Activated CD8-positive, alpha-beta memory T cell treated with anti-CD3 and anti-CD28 coated beads, Interleukin-2, amount 10 ng/mL, durations not matched to agents 7 days and 5 days (primary cell): Measurements from ENCODE around the gene L2HGDH. TPM values are rescaled to one million over a fixed set of nuclear protein-coding genes. Genes with fewer than 3 reads are reported as not detected.

Experiments used
- ATAC-seq: fragments of 150-1000 bp; cut with Tn5 transposase; one replicate; pipeline ENCODE4 v1.10.0; 2021; ENCODE audit warnings: moderate library complexity
- CTCF ChIA-PET: fragments of 350-600 bp; sonication (Branson Sonifier 250); formaldehyde crosslinking; loops from one replicate; lab custom pipeline; 2021; ENCODE audit warnings: antibody characterized with exemption; lab: Charles Lee
- DNase-seq: peaks from one replicate; pipeline ENCODE4 v3.0.0-alpha.2; 2020
- H3K27ac Mint-ChIP-seq: one replicate; pipeline ENCODE4 v1.8.0; 2021; ENCODE audit warnings: mild to moderate bottlenecking, mixed read lengths
- H3K27me3 Mint-ChIP-seq: one replicate; pipeline ENCODE4 v1.8.0; 2021; ENCODE audit warnings: mixed read lengths
- H3K36me3 Mint-ChIP-seq: one replicate; pipeline ENCODE4 v1.8.0; 2021; ENCODE audit warnings: mild to moderate bottlenecking, mixed read lengths
- H3K4me1 Mint-ChIP-seq: one replicate; pipeline ENCODE4 v1.8.0; 2021; ENCODE audit warnings: mixed read lengths
- H3K4me3 Mint-ChIP-seq: one replicate; pipeline ENCODE4 v1.8.0; 2021; ENCODE audit warnings: mild to moderate bottlenecking, moderate library complexity, mixed read lengths
- H3K9me3 Mint-ChIP-seq: one replicate; pipeline ENCODE4 v1.8.0; 2022; ENCODE audit warnings: low read depth, mixed read lengths
- total RNA-seq, 2 experiments: library from RNA; stranded (reverse); gene quantifications; one replicate each; pipeline ENCODE4 v1.2.3, GENCODE V29; 2021

The L2HGDH gene
- total RNA-seq, 2 experiments from 2014 or later, result 13.5 to 15.0 TPM

DNA sequence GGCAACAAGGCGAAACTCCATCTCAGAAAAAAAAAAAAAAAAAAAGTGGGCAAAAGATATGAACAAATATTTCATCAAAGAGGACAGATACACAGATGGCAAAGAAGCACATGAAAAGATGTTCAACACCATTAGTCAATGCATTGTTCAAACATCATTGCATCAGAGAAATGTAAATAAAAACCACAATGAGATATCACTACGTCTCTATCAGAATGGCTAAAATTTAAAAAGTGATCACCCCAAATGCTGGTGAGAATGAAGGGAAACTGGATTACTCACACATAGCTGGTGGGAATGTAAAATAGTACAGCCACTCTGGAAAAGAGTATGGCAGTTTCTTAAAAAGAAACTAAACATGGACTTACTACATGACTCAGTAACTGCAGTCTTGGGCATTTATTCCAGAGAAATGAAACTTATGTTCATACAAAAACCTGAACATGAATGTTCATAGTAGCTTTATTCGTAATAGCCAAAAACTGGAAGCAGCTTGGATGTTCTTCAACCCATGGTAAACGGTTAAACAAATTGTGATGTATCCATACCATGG is 3.6 kb downstream of the L2HGDH start:
- no peak for ATAC-seq
- Mint-ChIP-seq H3K9me3 (no peaks in the 10 kb centered on the region), H3K4me1 (peaks cover 36% of the 10 kb centered on the region), H3K36me3 (peaks cover 18% of the 10 kb centered on the region), H3K27ac (no peak overlapping the region), H3K4me3 (no peak overlapping the region), H3K27me3 (no peaks in the 10 kb centered on the region)
- CTCF ChIA-PET, result interaction anchor here (1.0 to 1.7 kb wide), 2 partner anchors 13 to 16 kb away, joined by 3 to 4 read pairs; no protein-coding TSS in a partner anchor
- no peak for DNase-seq

DNA sequence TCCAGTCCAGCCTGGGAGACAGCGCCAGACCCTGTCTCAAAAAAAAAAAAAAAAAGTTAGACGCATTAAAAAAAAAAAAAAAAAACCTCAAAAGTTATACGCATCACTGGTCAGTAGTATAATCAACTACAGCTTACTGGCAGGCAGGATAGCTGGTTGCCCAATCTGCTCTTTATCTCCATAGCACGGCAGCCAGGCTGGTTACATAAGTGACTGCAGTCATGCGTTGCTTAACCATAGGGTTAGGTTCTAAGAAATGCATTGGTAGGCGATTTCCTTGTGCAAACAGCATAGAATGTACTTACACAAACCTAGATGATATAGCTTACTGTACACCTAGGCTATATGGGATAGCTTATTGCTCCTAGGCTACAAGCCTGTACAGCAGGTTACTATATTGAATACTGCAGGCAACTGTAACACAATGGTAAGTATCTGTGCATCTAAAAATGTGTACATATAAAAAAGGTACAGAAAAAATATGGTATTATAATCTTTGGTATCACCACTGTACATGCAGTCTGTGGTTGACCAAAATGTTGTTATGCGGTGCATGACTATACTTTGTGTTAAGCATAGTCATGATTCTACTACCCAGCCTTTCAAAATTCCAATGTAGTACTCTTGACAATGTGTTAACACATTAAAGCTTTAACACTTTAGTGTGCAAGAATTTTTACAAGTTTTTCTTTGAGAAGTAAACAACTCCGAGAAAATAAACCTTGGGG is 8.1 kb downstream of the L2HGDH start:
- ATAC-seq (no peak), DNase-seq (no peak)
- Mint-ChIP-seq H3K27me3 (no peaks in the 10 kb centered on the region), H3K9me3 (no peaks in the 10 kb centered on the region), H3K27ac (no peak overlapping the region), H3K36me3 (peaks cover 40% of the 10 kb centered on the region), H3K4me3 (no peak overlapping the region), H3K4me1 (peaks cover 14% of the 10 kb centered on the region)
- CTCF ChIA-PET, result no interaction called here

DNA sequence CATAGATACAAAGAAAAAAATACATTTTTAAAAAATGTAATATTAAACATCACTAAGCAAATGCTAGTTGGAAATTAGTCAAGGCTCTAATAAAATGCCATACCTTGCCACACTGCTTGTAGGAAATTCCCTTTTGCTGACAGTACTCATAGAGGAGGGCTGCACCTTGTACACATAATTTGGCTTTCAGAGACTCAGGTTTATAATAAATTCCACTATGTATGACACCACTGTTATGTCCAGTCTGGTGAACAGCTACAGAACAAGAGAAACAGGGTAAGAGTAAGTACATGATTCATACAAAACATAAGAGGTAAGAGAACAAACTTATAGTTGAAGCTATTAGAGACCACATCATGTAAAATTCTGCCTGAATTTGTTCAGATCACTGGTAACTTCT is 10.1 kb downstream of the L2HGDH start:
- peaks cover 12% of the 10 kb centered on the region for H3K4me1 Mint-ChIP-seq
- CTCF ChIA-PET, result interaction anchor here (1.5 kb wide), 1 partner anchor 9 kb away, joined by 5 read pairs; no protein-coding TSS in a partner anchor

DNA sequence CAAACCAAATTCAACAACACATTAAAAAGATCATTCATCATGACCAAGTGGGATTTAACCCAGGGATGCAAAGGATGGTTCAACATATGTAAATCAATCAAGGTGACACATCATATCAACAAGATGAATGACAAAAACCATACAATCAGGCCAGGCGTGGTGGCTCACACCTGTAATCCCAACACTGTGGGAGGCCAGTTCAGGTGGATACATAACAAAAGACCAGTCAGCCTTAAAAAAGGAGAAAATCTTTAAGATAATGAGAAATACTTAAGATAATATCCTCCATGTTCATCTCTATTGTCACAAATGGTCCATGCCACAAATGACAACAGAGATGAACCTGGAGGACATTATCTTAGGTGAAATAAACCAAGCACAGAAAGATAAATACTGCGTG is 12.4 kb downstream of the L2HGDH start:
- peaks cover 8% of the 10 kb centered on the region for H3K4me1 Mint-ChIP-seq
- H3K27ac Mint-ChIP-seq, result no peak overlapping the region
- ATAC-seq, result no peak
- peaks cover 44% of the 10 kb centered on the region for H3K36me3 Mint-ChIP-seq
- H3K4me3 Mint-ChIP-seq, result no peak overlapping the region
- no peaks in the 10 kb centered on the region for H3K9me3 Mint-ChIP-seq
- H3K27me3 Mint-ChIP-seq, result no peaks in the 10 kb centered on the region
- DNase-seq, result no peak
- CTCF ChIA-PET, result no interaction called here

More for the DNA sequence above, 10.1 kb downstream of the L2HGDH start:
- Mint-ChIP-seq H3K27me3 (no peaks in the 10 kb centered on the region), H3K9me3 (no peaks in the 10 kb centered on the region), H3K36me3 (peaks cover 47% of the 10 kb centered on the region), H3K4me3 (no peak overlapping the region), H3K27ac (no peak overlapping the region)
- no peak for ATAC-seq
- no peak for DNase-seq

DNA sequence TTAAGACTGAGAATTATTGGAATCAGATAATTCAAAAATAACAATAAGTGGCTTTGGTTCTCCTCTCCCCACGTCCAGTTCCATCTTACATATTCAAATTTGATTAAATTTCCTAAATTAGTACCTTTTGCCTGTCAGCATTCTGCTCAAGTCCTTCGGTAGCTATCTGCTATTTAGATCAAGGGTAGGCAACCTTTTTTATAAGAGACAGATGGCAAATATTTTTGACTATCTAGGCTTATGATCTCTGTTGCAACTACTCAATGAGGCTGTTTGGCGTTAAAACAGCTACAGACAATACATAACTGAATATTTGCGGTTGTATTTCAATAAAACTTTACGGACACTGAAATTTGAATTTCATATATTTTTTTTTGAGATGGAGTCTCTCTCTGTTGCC is 21.7 kb downstream of the L2HGDH start:
- H3K4me3 Mint-ChIP-seq, result no peak overlapping the region
- no peaks in the 10 kb centered on the region for H3K9me3 Mint-ChIP-seq
- H3K27me3 Mint-ChIP-seq, result no peaks in the 10 kb centered on the region
- H3K4me1 Mint-ChIP-seq, result no peaks in the 10 kb centered on the region
- no peak for DNase-seq
- CTCF ChIA-PET, result interaction anchor here (1.0 kb wide), 1 partner anchor 10 kb away, joined by 3 read pairs; no protein-coding TSS in a partner anchor
- H3K36me3 Mint-ChIP-seq, result peaks cover 36% of the 10 kb centered on the region
- no peak overlapping the region for H3K27ac Mint-ChIP-seq
- no peak for ATAC-seq

DNA sequence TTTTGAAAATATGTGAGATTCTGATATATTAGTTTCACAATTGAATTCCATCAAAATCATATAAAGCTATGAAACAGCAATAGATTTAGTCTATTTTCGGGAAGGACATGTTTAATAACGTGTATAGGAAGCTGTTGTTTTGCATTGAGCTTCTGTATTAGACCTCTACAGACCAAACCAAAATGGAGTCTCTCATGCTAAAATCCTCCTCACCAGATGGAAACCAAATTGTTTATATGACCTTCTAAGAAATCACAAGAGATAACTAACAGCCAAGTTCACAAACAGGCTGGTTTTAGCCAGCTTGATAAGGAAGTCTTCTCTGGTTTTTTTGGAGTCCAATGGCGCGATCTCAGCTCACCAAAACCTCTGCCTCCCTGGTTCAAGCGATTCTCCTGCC is 23.9 kb downstream of the L2HGDH start:
- CTCF ChIA-PET, result interaction anchor here (1.0 kb wide), 1 partner anchor 55 kb away, joined by 4 read pairs; no protein-coding TSS in a partner anchor
- Mint-ChIP-seq H3K27me3 (no peaks in the 10 kb centered on the region), H3K27ac (no peak overlapping the region), H3K9me3 (no peaks in the 10 kb centered on the region), H3K4me3 (no peak overlapping the region), H3K4me1 (no peaks in the 10 kb centered on the region), H3K36me3 (peaks cover 28% of the 10 kb centered on the region)
- ATAC-seq (no peak), DNase-seq (no peak)

DNA sequence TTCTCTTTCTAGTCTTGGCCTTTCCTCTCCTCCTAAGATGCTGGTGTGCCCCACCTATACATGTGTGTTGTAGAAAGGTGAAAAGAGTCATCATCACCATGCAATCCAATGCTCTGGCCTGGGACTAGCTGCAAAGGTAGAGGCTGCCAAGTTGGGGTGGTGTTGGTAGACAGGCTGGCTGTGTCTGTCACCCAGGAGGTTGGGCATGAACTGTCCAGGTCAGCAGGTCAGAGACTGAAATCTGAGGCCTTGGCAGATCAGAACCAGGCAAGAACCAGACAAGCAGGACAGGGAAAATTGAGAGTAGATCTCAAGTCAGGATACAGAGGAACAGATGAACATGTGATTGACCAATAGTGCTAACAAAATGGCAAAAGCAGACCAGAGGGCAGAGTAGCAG is 26.2 kb downstream of the L2HGDH start:
- H3K9me3 Mint-ChIP-seq, result no peaks in the 10 kb centered on the region
- DNase-seq (no peak), ATAC-seq (no peak)
- H3K4me1 Mint-ChIP-seq, result no peaks in the 10 kb centered on the region
- CTCF ChIA-PET, result no interaction called here
- H3K4me3 Mint-ChIP-seq, result no peak overlapping the region
- peaks cover 17% of the 10 kb centered on the region for H3K36me3 Mint-ChIP-seq
- H3K27ac Mint-ChIP-seq, result no peak overlapping the region
- no peaks in the 10 kb centered on the region for H3K27me3 Mint-ChIP-seq

DNA sequence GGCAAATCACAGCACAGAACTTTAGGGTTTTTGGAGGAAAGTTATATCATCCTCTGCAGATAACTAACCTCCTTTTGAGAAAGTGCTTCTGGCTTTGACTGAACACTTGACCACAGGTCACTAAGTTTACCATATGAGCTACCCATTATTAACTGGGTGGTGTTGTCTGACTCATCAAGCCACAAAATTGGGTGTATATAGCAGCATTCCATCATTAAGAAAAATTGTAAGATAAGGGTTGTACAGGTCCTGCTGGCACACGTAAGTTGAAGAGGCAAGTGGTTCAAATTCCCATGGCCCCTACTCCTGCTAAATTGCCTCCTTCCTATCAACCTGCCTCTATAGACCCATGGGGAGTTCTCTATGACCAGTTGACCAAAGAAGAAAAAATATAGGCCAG is 39.5 kb downstream of the L2HGDH start:
- H3K4me1 Mint-ChIP-seq, result no peaks in the 10 kb centered on the region
- H3K9me3 Mint-ChIP-seq, result no peaks in the 10 kb centered on the region
- H3K27ac Mint-ChIP-seq, result no peak overlapping the region
- CTCF ChIA-PET, result no interaction called here
- no peak for ATAC-seq
- no peak overlapping the region for H3K4me3 Mint-ChIP-seq
- H3K27me3 Mint-ChIP-seq, result no peaks in the 10 kb centered on the region
- H3K36me3 Mint-ChIP-seq, result peaks cover 2% of the 10 kb centered on the region
- DNase-seq, result no peak

DNA sequence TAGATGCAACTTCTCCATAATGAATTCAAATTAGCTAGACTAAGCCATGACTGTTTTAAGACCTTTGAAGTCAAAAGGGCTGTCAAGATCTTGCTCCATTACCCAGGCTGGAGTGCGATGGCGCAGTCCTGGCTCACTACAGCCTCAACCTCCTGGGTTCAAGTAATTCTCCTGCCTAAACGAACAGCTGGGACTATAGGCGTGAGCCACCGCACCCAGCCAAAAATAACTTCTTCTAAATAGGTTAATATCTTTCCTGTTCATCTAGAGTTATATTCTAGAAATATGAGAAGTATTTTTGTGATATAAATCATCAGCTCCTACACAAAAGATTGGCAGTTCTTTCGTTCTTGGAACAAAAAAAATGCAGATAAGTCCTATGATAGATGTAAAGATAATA is 41.1 kb downstream of the L2HGDH start:
- CTCF ChIA-PET, result interaction anchor here (0.7 to 1.5 kb wide), 2 partner anchors 10 to 11 kb away, joined by 3 to 6 read pairs; no protein-coding TSS in a partner anchor
- no peaks in the 10 kb centered on the region for H3K27me3 Mint-ChIP-seq
- DNase-seq (no peak), ATAC-seq (no peak)
- H3K4me1 Mint-ChIP-seq, result no peaks in the 10 kb centered on the region
- no peak overlapping the region for H3K4me3 Mint-ChIP-seq
- H3K27ac Mint-ChIP-seq, result no peak overlapping the region
- peaks cover 2% of the 10 kb centered on the region for H3K36me3 Mint-ChIP-seq
- no peaks in the 10 kb centered on the region for H3K9me3 Mint-ChIP-seq

DNA sequence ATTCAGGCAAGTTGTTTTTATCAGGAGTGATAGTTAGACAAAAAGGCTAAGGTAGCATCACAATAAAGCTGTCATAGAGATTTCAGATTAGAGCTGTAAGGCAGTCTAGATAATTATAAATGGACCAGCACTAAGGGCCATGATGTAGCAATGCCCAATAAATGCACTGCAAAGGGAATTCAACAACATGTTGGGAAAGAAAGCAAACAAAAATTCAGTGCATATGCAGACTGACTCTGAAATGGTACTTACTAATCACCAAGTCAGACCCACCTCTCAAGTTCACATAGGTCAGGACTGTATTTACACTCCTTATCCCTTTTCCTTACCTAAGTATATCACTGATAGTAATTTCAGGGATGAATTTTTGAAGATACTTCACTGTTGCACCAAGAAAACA is 47.0 kb downstream of the L2HGDH start:
- H3K4me3 Mint-ChIP-seq, result no peak overlapping the region
- DNase-seq (no peak), ATAC-seq (no peak)
- H3K27ac Mint-ChIP-seq, result no peak overlapping the region
- H3K4me1 Mint-ChIP-seq, result peaks cover 2% of the 10 kb centered on the region
- H3K27me3 Mint-ChIP-seq, result no peaks in the 10 kb centered on the region
- peaks cover 9% of the 10 kb centered on the region for H3K36me3 Mint-ChIP-seq
- CTCF ChIA-PET, result no interaction called here
- H3K9me3 Mint-ChIP-seq, result no peaks in the 10 kb centered on the region

DNA sequence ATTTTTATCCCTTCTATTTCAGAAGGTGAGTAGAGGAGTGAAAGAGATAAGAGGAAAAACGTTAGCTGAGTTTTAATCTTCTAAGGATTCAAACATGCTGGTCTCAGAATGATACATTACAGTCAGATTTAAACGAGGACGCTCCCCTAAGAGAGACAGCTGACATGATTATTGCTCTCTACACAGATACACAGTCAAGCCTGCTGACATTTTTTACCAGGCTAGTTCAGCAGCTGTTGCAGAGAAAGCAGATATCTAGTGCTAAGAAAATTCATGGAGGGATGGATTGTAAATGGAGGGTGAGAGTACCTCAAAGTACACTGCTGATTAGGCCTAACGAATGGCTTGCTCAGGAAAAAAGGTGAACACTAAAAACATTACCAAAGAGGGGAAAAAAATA is 48.7 kb downstream of the L2HGDH start:
- Mint-ChIP-seq H3K4me1 (peaks cover 2% of the 10 kb centered on the region), H3K9me3 (no peaks in the 10 kb centered on the region), H3K36me3 (peaks cover 8% of the 10 kb centered on the region), H3K4me3 (no peak overlapping the region), H3K27ac (no peak overlapping the region), H3K27me3 (no peaks in the 10 kb centered on the region)
- no peak for ATAC-seq
- CTCF ChIA-PET, result no interaction called here
- DNase-seq, result no peak

DNA sequence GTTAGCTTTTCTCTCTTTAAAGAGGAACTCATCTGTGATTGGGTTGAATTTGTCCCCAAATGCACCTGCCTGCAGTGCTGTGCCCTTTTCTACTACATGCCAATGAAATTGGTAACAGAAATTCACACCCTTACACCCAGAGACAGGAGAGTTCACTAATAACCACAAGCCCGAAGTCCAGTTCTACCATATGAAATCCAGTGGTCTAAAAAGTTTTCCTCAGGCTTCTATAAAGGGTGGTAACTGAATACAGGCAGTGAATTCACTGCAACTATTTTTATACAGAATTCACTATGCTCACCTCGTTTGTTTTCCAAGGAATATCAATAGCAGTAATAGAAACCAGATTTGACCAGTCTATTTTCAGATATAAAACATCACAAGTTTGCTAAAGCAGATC is 49.2 kb downstream of the L2HGDH start:
- H3K9me3 Mint-ChIP-seq, result no peaks in the 10 kb centered on the region
- CTCF ChIA-PET, result no interaction called here
- peaks cover 7% of the 10 kb centered on the region for H3K36me3 Mint-ChIP-seq
- H3K4me3 Mint-ChIP-seq, result no peak overlapping the region
- H3K4me1 Mint-ChIP-seq, result peaks cover 2% of the 10 kb centered on the region
- DNase-seq, result no peak
- H3K27ac Mint-ChIP-seq, result no peak overlapping the region
- no peaks in the 10 kb centered on the region for H3K27me3 Mint-ChIP-seq
- ATAC-seq, result no peak

DNA sequence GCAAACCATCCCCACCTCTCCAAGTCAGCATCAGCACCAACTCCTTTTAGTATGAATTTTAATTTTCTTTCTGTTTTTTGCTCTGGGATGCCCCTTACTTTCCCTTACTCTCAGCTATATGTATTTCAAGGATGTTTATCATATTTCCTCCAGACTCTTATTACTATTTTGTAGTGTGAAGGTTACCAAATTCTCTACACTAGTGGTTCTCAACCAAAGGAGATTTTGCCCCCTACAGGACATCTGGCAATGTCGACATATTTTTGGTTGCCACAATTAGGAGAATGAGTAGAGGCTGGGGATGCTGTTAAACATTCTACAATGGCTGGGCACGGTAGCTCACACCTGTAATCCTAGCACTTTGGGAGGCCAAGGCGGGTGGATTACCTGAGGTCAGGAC is 51.5 kb downstream of the L2HGDH start:
- DNase-seq, result no peak
- H3K27me3 Mint-ChIP-seq, result no peaks in the 10 kb centered on the region
- no peak overlapping the region for H3K4me3 Mint-ChIP-seq
- peaks cover 2% of the 10 kb centered on the region for H3K4me1 Mint-ChIP-seq
- H3K9me3 Mint-ChIP-seq, result no peaks in the 10 kb centered on the region
- peaks cover 9% of the 10 kb centered on the region for H3K36me3 Mint-ChIP-seq
- peak; percentile 84 for ATAC-seq
- CTCF ChIA-PET, result interaction anchor here (0.8 to 1.9 kb wide), 7 partner anchors 8 to 408 kb away, joined by 3 to 5 read pairs (median 3); partner anchors contain the start of gene NEMF
- no peak overlapping the region for H3K27ac Mint-ChIP-seq

DNA sequence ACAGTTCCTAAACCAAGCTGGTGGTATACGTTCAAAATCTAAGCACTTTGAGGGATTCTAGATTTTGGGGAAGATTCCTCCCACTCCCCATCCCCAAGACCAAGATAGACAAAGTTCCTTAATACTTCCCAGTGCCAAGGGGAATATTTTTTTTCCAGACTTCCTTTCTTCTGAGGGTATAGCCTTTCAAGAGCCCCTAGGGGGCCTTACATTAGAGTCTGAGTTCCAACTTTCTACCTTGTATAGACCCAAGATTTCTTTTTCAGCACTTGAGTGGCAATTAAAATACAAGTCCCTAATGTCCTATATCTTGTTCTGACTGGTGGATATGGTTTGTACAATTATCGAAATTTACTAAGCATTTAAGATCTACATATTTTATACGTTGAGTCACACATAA is 52.0 kb downstream of the L2HGDH start:
- H3K36me3 Mint-ChIP-seq, result peaks cover 9% of the 10 kb centered on the region
- DNase-seq (no peak), ATAC-seq (no peak)
- no peak overlapping the region for H3K4me3 Mint-ChIP-seq
- peaks cover 2% of the 10 kb centered on the region for H3K4me1 Mint-ChIP-seq
- no peaks in the 10 kb centered on the region for H3K27me3 Mint-ChIP-seq
- no peak overlapping the region for H3K27ac Mint-ChIP-seq
- CTCF ChIA-PET, result interaction anchor here (0.8 to 1.9 kb wide), 5 partner anchors 11 to 94 kb away, joined by 3 to 5 read pairs (median 3); no protein-coding TSS in a partner anchor
- H3K9me3 Mint-ChIP-seq, result no peaks in the 10 kb centered on the region
